Measurements from ENCODE around the gene DLGAP1.
A peak's percentile ranks its signal among the peaks of the same experiment; 100 is the strongest.

GRCh38 chr18:3611313-3612090 is 843.6 kb downstream of the DLGAP1 start:
- TF ChIP-seq CTCF (conservative IDR thresholded peaks at IDR 0.05; ENCODE audit: low read depth in 2 of 2) (no peak), POLR2AphosphoS5 (IDR thresholded peaks at IDR 0.05; ENCODE audit: low read depth) (peak; percentile 51), EZH2 (IDR thresholded peaks at IDR 0.05; ENCODE audit: low read depth, unreplicated experiment) (no peak), EZH2phosphoT487 (IDR thresholded peaks at IDR 0.05; ENCODE audit: unreplicated experiment) (no peak), ETS1 (IDR thresholded peaks at IDR 0.05) (no peak)

All from GM23338 (cell line).